BLaER1 (cell line): ENCODE data around the gene G2E3.
"Not testable (repeated sequence)": the region's sequence is repeated elsewhere in the genome, so short reads cannot be mapped to it uniquely, and the experiment has no call there.

Experiments
- H3K27ac ChIP-seq: shearing (Covaris generic); formaldehyde crosslinking; 2 replicates; pipeline ENCODE4 v1.8.1; 2022
- H3K27me3 ChIP-seq: shearing (Covaris generic); formaldehyde crosslinking; 2 replicates; pipeline ENCODE4 v1.8.1; 2022
- H3K36me3 ChIP-seq: shearing (Covaris generic); formaldehyde crosslinking; 2 replicates; pipeline ENCODE4 v1.8.1; 2022
- H3K4me1 ChIP-seq: shearing (Covaris generic); formaldehyde crosslinking; 2 replicates; pipeline ENCODE4 v1.8.1; 2022
- H3K4me2 ChIP-seq: shearing (Covaris generic); formaldehyde crosslinking; 2 replicates; pipeline ENCODE4 v1.8.1; 2022
- H3K4me3 ChIP-seq: shearing (Covaris generic); formaldehyde crosslinking; 2 replicates; pipeline ENCODE4 v1.8.1; 2022
- H3K9ac ChIP-seq: shearing (Covaris generic); formaldehyde crosslinking; 2 replicates; pipeline ENCODE4 v1.8.1; 2022
- H3K9me3 ChIP-seq: shearing (Covaris generic); formaldehyde crosslinking; 2 replicates; pipeline ENCODE4 v1.8.1; 2022
- H4K20me1 ChIP-seq: shearing (Covaris generic); formaldehyde crosslinking; 2 replicates; pipeline ENCODE4 v1.8.1; 2022
- Cebpa-rat ChIP-seq: shearing (Covaris generic); IDR thresholded peaks from 2 replicates; pipeline ENCODE4 v1.8.1; 2022

The G2E3 gene

DNA sequence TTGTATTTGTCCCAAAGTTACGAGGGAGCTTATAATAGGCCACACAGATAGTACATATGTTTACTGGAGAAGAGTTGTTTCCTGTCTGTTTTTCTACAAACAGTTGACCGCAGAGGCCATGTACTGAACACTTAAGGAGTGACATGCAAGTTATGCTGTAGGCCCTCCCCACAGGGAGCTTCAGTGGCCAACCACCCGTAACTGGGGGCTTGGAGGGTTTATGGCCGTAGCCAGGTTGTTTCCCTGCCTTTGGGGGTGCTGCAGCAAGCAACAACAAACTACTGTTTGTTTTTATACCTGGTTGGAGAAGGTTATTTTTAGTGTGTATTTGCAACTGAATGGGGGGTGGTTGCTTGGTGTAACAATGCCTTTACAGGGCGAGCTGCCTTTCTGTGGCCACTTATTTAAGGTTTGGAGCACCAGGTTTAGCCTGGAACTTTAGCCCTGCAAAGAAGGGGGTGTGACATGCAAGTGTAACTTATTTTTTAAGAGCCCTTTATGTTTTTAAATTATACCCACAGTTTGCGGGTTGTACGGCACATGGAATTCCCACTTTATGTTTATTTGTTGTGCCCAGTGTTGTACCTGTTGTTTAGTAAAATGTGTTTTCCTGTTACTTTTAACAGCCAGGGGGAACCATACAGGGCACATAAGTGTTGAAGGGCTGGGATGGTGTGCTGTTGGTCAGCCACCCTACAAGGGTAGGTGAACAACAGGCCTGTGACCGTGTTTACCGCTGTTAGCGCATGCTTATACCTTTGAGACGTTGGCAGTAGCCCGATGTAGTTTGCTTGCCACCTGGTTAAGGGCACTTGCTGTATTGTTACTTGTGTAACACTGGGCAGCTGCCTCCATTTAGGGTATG lies 29.9 kb upstream of the G2E3 start:
- H3K4me2 ChIP-seq = no peak overlapping the region
- H3K36me3 ChIP-seq = no peaks in the 10 kb centered on the region
- no peak overlapping the region for H3K27ac ChIP-seq
- H4K20me1 ChIP-seq = no peaks in the 10 kb centered on the region
- no peak overlapping the region for H3K4me3 ChIP-seq
- no peaks in the 10 kb centered on the region for H3K27me3 ChIP-seq
- no peak for TF ChIP-seq Cebpa-rat
- no peaks in the 10 kb centered on the region for H3K4me1 ChIP-seq
- H3K9me3 ChIP-seq = peaks cover 7% of the 10 kb centered on the region
- no peak overlapping the region for H3K9ac ChIP-seq

DNA sequence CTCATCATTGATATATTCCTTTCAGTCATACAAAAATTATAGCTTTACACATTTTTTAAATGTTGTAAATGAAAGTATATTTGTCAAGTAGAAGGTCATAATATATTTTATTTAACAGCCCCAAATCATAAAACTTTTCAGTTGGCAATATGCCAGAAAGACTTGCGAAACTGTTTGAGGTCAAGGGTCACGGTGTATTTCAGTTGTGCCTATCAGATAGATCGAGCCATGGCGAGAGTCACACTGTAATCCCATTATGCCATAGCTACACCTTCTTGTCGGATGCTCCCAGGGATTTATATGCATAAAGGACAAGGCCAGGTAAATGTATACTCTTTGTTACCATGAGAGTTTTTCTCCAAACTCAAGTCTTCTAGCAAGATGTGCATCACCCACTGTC lies 26.7 kb upstream of the G2E3 start:
- H3K9me3 ChIP-seq = peaks cover 3% of the 10 kb centered on the region
- H3K27me3 ChIP-seq = no peaks in the 10 kb centered on the region
- H3K36me3 ChIP-seq = no peaks in the 10 kb centered on the region
- no peak overlapping the region for H3K9ac ChIP-seq
- H4K20me1 ChIP-seq = no peaks in the 10 kb centered on the region
- TF ChIP-seq Cebpa-rat = no peak
- no peak overlapping the region for H3K4me2 ChIP-seq
- no peaks in the 10 kb centered on the region for H3K4me1 ChIP-seq
- H3K4me3 ChIP-seq = no peak overlapping the region
- H3K27ac ChIP-seq = no peak overlapping the region

DNA sequence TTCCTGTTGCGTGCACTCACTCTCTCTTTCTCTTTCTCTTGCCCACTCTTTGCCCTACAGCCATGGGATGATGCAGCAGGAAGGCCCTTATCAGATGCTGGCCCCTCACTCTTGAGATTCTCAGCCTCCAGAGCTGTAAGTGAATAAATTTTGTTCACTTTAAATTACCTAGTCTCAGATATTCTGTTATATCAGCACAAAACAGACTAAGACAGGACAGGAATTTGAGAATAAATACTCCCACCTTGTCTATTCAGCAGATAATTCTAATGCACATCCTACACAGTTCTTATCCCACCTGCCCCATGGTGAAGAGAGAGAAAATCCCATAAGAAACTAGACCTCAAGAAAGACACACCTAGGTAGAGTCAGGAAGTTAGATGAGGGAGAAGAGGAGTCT lies 25.8 kb upstream of the G2E3 start:
- H3K36me3 ChIP-seq = no peaks in the 10 kb centered on the region
- H4K20me1 ChIP-seq = no peaks in the 10 kb centered on the region
- no peak overlapping the region for H3K27ac ChIP-seq
- no peak for TF ChIP-seq Cebpa-rat
- H3K4me2 ChIP-seq = no peak overlapping the region
- H3K27me3 ChIP-seq = no peaks in the 10 kb centered on the region
- no peak overlapping the region for H3K4me3 ChIP-seq
- no peaks in the 10 kb centered on the region for H3K4me1 ChIP-seq
- no peak overlapping the region for H3K9ac ChIP-seq
- H3K9me3 ChIP-seq = no peaks in the 10 kb centered on the region

DNA sequence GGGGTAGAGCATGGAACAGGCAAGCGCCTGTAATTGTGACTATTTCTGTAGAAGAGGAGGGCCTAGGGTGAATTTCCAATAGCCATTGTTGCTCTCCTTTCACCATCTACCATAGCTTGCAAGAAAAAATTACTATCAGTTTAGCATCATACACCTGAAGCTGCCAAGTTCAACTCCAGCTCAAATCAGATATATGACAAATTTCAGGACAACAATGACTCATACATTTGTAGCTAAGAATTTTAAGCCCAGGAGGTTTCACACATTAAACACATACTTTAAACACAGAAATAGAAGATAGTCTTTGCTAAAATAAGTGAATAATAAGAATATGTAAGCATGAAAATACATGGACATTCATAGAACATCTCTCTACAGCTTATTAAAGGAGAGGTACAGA lies 17.6 kb upstream of the G2E3 start:
- TF ChIP-seq Cebpa-rat = no peak
- no peaks in the 10 kb centered on the region for H4K20me1 ChIP-seq
- H3K4me3 ChIP-seq = no peak overlapping the region
- H3K27me3 ChIP-seq = no peaks in the 10 kb centered on the region
- no peak overlapping the region for H3K4me2 ChIP-seq
- no peaks in the 10 kb centered on the region for H3K4me1 ChIP-seq
- no peaks in the 10 kb centered on the region for H3K36me3 ChIP-seq
- peaks cover 3% of the 10 kb centered on the region; the same call in 1 of the 2 replicates for H3K9me3 ChIP-seq
- H3K27ac ChIP-seq = no peak overlapping the region
- H3K9ac ChIP-seq = no peak overlapping the region

DNA sequence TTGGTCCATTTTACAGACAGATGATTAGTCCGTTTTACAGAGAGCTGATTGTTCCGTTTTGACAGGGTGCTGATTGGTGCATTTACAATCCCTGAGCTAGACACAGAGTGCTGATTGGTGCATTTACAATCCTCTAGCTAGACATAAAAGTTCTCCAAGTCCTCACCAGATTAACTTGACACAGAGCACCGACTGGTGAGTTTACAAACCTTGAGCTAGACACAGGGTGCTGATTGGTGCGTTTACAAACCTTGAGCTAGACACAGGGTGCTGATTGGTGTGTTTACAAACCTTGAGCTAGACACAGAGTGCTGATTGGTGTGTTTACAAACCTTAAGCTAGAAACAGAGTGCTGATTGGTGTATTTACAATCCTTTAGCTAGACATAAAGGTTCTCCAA lies 12.2 kb upstream of the G2E3 start:
- not testable (repeated sequence) for H3K4me3 ChIP-seq, H3K4me2 ChIP-seq, H3K9ac ChIP-seq, H4K20me1 ChIP-seq, H3K27ac ChIP-seq, H3K36me3 ChIP-seq, H3K4me1 ChIP-seq, H3K27me3 ChIP-seq
- peaks cover 19% of the 10 kb centered on the region for H3K9me3 ChIP-seq

DNA sequence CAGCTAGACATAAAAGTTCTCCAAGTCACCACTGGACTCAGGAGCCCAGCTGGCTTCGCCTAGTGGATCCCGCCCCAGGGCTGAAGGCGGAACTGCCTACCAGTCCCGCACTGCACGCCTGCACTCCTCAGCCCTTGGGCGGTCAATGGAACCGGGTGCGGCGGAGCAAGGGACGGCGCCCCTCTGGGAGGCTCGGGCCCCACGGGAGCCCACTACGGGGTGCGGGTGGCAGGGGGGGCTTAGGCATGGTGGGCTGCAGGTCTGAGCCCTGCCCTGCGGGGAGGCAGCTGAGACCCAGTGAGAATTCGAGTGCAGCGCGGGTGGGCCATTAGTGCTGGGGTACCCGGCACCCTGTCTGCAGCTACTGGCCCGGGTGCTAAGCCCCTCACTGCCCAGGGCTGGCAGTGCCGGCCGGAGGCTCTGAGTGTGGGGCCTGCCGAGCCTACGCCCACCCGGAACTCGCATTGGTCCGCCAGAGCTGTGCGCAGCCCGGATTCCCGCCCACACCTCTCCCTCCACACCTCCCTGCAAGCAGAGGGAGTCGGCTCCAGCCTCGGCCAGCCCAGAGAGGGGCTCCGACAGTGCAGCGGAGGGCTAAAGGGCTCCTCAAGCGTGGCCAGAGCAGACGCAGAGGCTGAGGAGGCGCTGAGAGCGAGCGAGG lies 11.4 kb upstream of the G2E3 start:
- H3K4me3 ChIP-seq = no peak overlapping the region
- no peaks in the 10 kb centered on the region for H3K4me1 ChIP-seq
- no peak for TF ChIP-seq Cebpa-rat
- H3K9ac ChIP-seq = no peak overlapping the region
- H4K20me1 ChIP-seq = no peaks in the 10 kb centered on the region
- H3K9me3 ChIP-seq = peaks cover 19% of the 10 kb centered on the region
- no peak overlapping the region for H3K27ac ChIP-seq
- no peaks in the 10 kb centered on the region for H3K27me3 ChIP-seq
- no peak overlapping the region for H3K4me2 ChIP-seq
- H3K36me3 ChIP-seq = no peaks in the 10 kb centered on the region

DNA sequence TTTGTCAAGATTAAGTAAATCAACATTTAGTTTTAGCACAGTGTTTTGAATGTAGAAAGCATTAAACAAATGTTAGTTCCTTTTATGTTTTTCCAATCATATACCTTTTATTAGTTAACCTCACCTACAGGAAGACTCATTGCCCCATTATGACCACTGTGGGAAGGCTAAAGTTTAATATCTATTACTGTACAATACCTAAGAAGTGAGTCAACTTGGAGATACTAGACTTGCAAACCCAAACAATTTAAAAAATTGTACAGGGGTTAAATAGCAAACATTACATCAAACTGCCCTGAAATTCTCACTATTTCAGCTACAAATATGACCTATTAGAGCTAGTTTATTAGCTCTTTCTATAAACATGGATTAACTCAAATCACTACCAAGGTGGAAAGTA lies 8.6 kb upstream of the G2E3 start:
- no peak overlapping the region for H3K4me2 ChIP-seq
- no peaks in the 10 kb centered on the region for H3K36me3 ChIP-seq
- H3K9me3 ChIP-seq = peaks cover 19% of the 10 kb centered on the region
- H3K4me3 ChIP-seq = no peak overlapping the region
- H3K27me3 ChIP-seq = no peaks in the 10 kb centered on the region
- no peak overlapping the region for H3K27ac ChIP-seq
- H3K4me1 ChIP-seq = no peaks in the 10 kb centered on the region
- H3K9ac ChIP-seq = no peak overlapping the region
- no peaks in the 10 kb centered on the region for H4K20me1 ChIP-seq
- no peak for TF ChIP-seq Cebpa-rat

DNA sequence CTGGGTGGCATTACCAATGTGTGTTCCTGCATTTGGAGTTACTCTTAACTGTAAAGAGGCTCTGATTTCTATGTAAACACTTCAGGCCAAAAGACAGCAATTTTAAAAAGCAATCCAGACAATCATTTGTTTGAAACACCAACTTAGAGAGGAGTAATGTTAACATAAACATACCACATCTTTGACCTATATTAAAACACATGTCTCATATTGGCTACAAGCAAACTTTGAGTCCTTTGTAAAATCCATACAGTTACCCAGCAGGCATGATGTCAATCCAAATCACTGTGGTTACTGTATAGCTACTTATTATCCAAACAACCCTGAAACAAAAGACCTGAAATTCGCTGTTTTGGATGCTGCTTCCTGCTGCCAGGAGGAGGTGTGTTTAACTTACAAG lies 7.5 kb upstream of the G2E3 start:
- no peak for TF ChIP-seq Cebpa-rat
- no peak overlapping the region for H3K9ac ChIP-seq
- H4K20me1 ChIP-seq = no peaks in the 10 kb centered on the region
- no peaks in the 10 kb centered on the region for H3K36me3 ChIP-seq
- H3K27ac ChIP-seq = no peak overlapping the region
- no peak overlapping the region for H3K4me2 ChIP-seq
- no peaks in the 10 kb centered on the region for H3K4me1 ChIP-seq
- H3K27me3 ChIP-seq = no peaks in the 10 kb centered on the region
- H3K4me3 ChIP-seq = no peak overlapping the region
- peaks cover 14% of the 10 kb centered on the region for H3K9me3 ChIP-seq

DNA sequence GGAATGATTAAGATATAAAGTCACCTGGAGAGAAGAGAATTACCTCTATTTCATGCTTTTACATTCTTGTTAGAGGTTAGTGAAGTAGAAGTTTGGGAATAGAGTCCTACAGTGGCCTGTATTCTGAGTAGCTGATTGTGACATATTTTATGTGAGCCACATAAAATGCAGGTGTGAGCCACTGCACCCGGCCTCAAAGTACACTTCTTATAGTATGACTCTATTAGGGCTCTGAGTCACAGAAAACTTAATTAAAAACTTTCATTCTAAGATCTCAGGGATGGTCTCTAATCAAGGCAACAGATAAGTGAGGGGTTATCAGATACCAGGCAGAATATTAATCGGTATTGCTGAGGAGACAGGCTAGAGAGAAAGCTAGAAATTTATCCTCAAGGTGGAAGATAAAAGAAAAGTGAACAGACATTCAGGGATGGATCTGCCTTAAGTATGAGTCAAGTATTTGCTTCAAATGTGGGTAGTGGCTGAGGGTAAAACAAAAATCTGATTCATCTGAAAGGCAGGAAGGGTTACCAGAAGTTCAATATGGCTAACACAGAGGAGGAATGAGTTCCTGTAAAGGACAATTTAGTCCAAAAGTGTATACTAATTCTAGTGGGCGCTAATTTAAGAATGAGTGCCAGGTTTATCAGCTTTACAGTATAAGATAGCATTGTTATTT lies 5.5 kb upstream of the G2E3 start:
- Histone ChIP-seq H3K36me3 (no peaks in the 10 kb centered on the region), H3K4me2 (no peak overlapping the region), H3K27me3 (no peaks in the 10 kb centered on the region), H4K20me1 (no peaks in the 10 kb centered on the region), H3K27ac (no peak overlapping the region), H3K4me3 (no peak overlapping the region), H3K9ac (no peak overlapping the region), H3K4me1 (0 out of 2 replicates have a peak, but pooled peaks cover 3% of the 10 kb centered on the region), H3K9me3 (no peaks in the 10 kb centered on the region)
- no peak for TF ChIP-seq Cebpa-rat

DNA sequence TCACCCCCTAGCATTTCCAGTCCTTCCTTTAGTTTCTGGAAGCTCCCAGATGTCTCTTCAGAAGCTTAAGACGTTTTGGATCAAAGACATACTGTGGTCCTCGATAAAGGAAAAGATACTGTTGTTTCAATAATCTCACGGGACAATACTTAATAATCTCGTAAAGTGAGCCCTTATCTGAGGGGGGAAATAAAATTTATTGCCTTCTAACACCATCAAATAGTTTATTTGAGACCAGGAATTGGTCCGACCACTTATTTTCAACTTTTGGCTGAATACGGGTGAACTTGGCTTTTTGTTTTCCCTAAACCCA lies 640 bp upstream of the G2E3 start:
- TF ChIP-seq Cebpa-rat = no peak
- Histone ChIP-seq H3K36me3 (peaks cover 19% of the 10 kb centered on the region), H3K9me3 (peaks cover 12% of the 10 kb centered on the region), H4K20me1 (peaks cover 35% of the 10 kb centered on the region), H3K27ac (peak overlapping the region; percentile 95), H3K27me3 (no peaks in the 10 kb centered on the region), H3K4me2 (peak overlapping the region; percentile 93), H3K9ac (peak overlapping the region; percentile 96), H3K4me3 (peak overlapping the region; percentile 98), H3K4me1 (peaks cover 22% of the 10 kb centered on the region)
